ENCODE results near the gene VENTX.

VENTX gene

DNA sequence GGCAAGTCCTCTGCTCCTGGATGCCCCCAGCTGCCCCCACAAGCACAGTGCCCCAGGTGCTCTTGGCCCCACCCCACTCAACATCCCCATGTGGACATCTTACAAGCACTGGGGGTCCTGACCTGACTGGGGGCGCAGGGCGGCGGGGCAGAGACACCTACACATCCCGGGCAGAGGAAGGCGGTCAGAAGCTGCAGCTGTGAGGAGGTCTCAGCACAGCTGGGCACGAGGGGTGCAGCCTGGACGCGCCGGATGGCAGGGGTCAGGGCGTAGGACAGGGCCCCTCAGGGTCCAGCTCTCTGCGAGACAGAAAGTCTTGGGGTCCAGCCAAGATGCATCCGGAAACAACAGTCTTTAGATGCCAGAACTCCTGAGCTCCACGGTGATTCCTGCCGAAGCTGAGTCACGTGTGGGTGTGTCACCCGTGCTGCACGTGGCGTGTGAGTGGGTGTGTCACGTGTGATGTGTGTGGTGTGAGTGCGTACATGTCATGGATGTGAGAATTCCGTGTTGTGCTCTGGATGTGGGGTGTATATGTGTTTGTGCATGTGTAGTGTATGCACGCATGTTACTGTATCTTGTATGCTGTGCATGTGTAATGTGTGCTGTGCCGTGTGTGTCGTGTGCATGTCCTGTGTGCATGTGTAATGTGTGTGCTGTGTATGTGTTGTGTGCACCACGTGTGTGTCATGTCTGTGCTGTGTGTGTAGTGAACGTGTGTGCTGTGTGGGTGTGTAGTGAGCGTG, 5.1 kb downstream of the VENTX start:
- Histone ChIP-seq H3K4me2 (peak overlapping the region in 9 of 11 experiments; percentile 92 to 99 (median 97); a peak in 18 of 22 replicates), H3K9ac (0 out of 22 replicates have a peak overlapping the region, but pooled peaks of 1 of the 11 experiments have one; percentile 5), H3K36me3 (no peaks in the 10 kb centered on the region), H3K27ac (no peak overlapping the region), H3K9me3 (replicated peaks in 1 of 11) (no peaks in the 10 kb centered on the region), H4K20me1 (peaks cover 0 to 24% (median 0%) of the 10 kb centered on the region in 11 experiments; a peak in 8 of 22 replicates), H3K4me1 (peaks cover 39 to 98% (median 89%) of the 10 kb centered on the region in 10 experiments), H3K4me3 (no peak overlapping the region), H3K27me3 (peaks cover 29 to 66% (median 46%) of the 10 kb centered on the region in 11 experiments)
- TF ChIP-seq Cebpa-rat (IDR thresholded peaks at IDR 0.05) = no peak

DNA sequence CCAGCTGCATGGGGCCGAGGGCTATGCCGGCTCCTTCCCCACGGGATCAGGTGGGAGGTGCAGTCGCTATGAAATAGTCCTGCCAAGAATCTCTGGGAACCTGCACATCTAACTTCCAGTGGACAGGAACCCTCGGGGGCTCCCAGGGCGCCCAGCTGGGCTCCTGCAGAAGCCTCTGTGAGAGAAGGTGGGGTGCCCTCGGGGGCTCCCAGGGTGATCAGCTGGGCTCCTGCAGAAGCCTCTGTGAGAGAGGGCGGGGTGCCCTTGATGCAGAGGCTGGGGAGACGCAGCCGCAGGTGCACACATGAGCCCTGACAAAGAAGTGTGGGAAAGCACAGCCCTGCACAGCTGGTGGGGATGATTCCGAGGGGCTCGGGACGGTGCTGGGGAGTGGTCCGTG, 5.9 kb downstream of the VENTX start:
- peaks cover 21 to 58% (median 38%) of the 10 kb centered on the region in 11 experiments for H3K27me3 ChIP-seq

DNA sequence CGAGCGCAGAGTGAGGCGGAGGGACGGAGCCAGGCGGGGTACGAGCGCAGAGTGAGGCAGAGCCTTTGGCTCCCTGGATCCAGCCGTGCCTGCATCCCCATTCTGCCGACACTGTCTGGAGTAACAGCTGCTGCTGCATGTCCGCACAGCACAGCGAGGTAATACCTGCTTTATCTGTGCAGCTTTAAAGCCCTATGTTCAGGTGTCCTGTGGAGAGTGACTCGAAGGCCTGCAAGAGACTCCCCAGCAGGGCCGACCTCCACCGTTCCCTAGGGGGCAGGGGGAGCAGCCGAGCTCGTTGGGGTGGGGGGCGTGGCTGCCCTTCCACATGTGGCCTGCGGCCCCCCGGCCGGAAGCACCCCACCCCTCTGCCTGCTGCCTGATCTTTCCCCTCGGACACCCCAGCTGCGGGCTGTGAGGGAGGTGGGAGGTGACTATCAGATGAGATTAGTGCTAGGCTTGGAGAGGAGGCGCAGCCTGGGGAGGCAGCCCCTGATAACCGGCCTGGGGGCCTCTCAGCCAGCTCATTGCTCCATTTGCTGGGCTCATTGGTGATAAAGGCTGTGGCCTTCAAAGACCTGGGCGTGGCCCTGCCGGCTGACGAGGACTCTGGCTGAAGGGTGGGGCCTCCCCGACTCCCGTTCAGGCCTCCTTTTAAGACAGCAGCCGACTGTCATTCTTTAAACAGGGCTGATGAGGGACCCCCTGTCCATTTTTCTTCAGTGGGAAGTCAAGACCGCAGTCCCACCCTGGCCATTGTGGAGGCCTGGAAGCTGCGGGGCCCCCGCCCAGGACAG, 8.0 kb downstream of the VENTX start:
- TF ChIP-seq Cebpa-rat (IDR thresholded peaks at IDR 0.05) = no peak
- H3K4me1 ChIP-seq = peaks cover 27 to 75% (median 70%) of the 10 kb centered on the region in 10 experiments
- H3K9me3 ChIP-seq (replicated peaks in 1 of 11) = no peaks in the 10 kb centered on the region
- H3K9ac ChIP-seq = peak overlapping the region in 3 of 11 experiments; percentile 10 to 52 (median 12); a peak in 6 of 22 replicates
- H3K4me3 ChIP-seq = no peak overlapping the region
- peak overlapping the region in 1 of 11 experiments; percentile 22; a peak in 2 of 22 replicates for H3K27ac ChIP-seq
- H3K4me2 ChIP-seq = peak overlapping the region; percentile 53 to 98 (median 93)
- H4K20me1 ChIP-seq = peaks cover 0 to 11% (median 0%) of the 10 kb centered on the region in 11 experiments; a peak in 6 of 22 replicates
- peaks cover 12 to 54% (median 27%) of the 10 kb centered on the region in 11 experiments; a peak in 20 of 22 replicates for H3K27me3 ChIP-seq
- no peaks in the 10 kb centered on the region for H3K36me3 ChIP-seq

More for the DNA sequence above, 5.9 kb downstream of the VENTX start:
- Histone ChIP-seq H4K20me1 (peaks cover 0 to 16% (median 0%) of the 10 kb centered on the region in 11 experiments; a peak in 6 of 22 replicates), H3K27ac (no peak overlapping the region), H3K4me1 (peaks cover 35 to 91% (median 84%) of the 10 kb centered on the region in 10 experiments), H3K4me3 (no peak overlapping the region), H3K9me3 (replicated peaks in 1 of 11) (no peaks in the 10 kb centered on the region), H3K4me2 (peak overlapping the region in 9 of 11 experiments; percentile 14 to 99 (median 97); a peak in 18 of 22 replicates), H3K9ac (peak overlapping the region in 2 of 11 experiments; percentile 9 to 37; a peak in 1 of 22 replicates), H3K36me3 (no peaks in the 10 kb centered on the region)
- TF ChIP-seq Cebpa-rat (IDR thresholded peaks at IDR 0.05) = no peak

DNA sequence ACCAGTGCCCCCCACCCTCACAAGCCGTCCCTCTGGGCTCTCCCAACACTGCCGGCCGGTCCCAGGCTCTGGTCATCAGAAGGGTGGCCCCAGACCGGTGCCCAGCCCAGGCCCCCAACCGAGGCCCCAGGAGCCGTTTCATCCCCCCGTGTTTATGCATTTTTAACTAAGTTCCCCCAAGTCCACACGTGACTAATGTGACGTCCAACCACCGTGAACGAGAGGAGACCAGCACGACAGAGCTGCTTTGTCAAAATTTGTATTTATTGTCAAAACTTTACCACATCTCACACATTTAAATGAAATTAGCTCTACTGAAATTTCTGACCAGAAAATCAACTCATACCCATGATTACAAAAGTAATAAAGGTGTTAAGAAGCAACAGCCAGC, 8.6 kb downstream of the VENTX start:
- Histone ChIP-seq H3K4me1 (peaks cover 21 to 69% (median 64%) of the 10 kb centered on the region in 10 experiments), H3K4me3 (no peak overlapping the region), H4K20me1 (peaks cover 0 to 8% (median 0%) of the 10 kb centered on the region in 11 experiments; a peak in 6 of 22 replicates), H3K9ac (peak overlapping the region in 2 of 11 experiments; percentile 10 to 52; a peak in 6 of 22 replicates), H3K4me2 (peak overlapping the region; percentile 53 to 98 (median 93)), H3K27me3 (peaks cover 7 to 48% (median 23%) of the 10 kb centered on the region in 11 experiments; a peak in 20 of 22 replicates), H3K27ac (peak overlapping the region in 1 of 11 experiments; percentile 22; a peak in 2 of 22 replicates), H3K9me3 (replicated peaks in 1 of 11) (no peaks in the 10 kb centered on the region), H3K36me3 (no peaks in the 10 kb centered on the region)
- no peak for TF ChIP-seq Cebpa-rat (IDR thresholded peaks at IDR 0.05)

DNA sequence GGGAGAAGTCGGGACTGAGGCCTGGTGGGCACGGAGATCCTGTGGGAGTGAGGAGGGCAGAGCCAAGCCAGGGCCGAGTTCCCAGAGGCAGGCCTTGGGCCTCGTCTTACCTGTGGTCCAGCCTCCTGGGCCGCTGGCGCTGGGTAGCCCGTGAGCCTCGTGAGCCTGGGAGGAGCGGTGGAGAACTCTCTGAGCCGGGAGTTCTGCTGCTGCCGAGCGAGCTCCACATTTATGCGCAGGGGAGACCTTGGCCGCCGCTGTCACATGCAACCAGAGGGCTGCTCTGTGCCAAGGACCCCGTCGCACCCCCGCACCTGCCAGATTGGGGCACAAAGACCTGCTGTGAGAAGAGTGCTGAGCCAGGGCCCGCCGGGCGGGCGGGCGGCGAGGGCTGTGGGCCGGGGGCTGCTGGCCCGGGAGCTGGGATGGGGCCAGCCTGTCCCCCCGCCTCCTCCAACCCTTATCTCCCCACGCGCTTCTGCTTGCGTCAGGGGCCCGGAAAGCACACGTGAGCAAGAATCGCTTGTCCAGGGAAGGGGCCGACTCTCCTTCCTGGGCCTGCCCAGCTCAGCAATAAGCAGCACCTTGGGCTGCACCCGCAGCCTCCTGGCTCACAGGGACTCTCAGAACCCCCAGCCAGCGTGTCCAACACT, 10.2 kb downstream of the VENTX start:
- Histone ChIP-seq H3K27ac (no peak overlapping the region), H3K4me1 (peaks cover 12 to 62% (median 50%) of the 10 kb centered on the region in 10 experiments), H3K4me2 (peak overlapping the region in 7 of 11 experiments; percentile 72 to 97 (median 97); a peak in 8 of 22 replicates), H3K9ac (no peak overlapping the region), H3K9me3 (replicated peaks in 1 of 11) (no peaks in the 10 kb centered on the region), H4K20me1 (peaks cover 0 to 6% (median 0%) of the 10 kb centered on the region in 11 experiments; a peak in 2 of 22 replicates), H3K36me3 (no peaks in the 10 kb centered on the region), H3K4me3 (no peak overlapping the region), H3K27me3 (peaks cover 0 to 33% (median 10%) of the 10 kb centered on the region in 11 experiments; a peak in 12 of 22 replicates)
- TF ChIP-seq Cebpa-rat (IDR thresholded peaks at IDR 0.05) = no peak

DNA sequence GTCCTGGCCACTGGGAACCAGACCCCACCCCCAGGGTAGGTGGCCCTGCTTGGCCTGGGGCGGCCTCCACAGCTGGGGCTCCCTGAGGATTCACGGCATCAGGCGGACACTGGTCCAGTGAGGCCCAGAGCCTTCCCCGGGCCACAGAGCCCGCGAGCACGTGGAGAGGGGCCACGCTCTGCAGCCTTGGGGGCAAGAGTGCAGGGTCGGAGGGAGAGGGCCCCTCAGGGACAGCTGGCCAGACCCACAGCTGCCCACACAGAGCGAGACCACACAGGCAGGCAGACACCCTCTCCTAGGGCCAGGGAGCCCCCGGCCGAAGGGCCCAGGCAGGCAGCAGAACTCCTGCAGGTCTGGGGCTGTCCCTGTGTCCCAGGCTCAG, 10.7 kb downstream of the VENTX start:
- TF ChIP-seq Cebpa-rat (IDR thresholded peaks at IDR 0.05) = no peak
- H3K27me3 ChIP-seq = peaks cover 0 to 29% (median 8%) of the 10 kb centered on the region in 11 experiments; a peak in 12 of 22 replicates
- H3K27ac ChIP-seq = no peak overlapping the region
- peaks cover 17 to 62% (median 49%) of the 10 kb centered on the region in 10 experiments for H3K4me1 ChIP-seq
- H3K4me3 ChIP-seq = no peak overlapping the region
- H4K20me1 ChIP-seq = peaks cover 0 to 5% (median 0%) of the 10 kb centered on the region in 11 experiments; a peak in 2 of 22 replicates
- peak overlapping the region in 1 of 11 experiments; percentile 13; a peak in 1 of 22 replicates for H3K9ac ChIP-seq
- no peak overlapping the region for H3K4me2 ChIP-seq
- H3K9me3 ChIP-seq (replicated peaks in 1 of 11) = no peaks in the 10 kb centered on the region
- no peaks in the 10 kb centered on the region for H3K36me3 ChIP-seq

DNA sequence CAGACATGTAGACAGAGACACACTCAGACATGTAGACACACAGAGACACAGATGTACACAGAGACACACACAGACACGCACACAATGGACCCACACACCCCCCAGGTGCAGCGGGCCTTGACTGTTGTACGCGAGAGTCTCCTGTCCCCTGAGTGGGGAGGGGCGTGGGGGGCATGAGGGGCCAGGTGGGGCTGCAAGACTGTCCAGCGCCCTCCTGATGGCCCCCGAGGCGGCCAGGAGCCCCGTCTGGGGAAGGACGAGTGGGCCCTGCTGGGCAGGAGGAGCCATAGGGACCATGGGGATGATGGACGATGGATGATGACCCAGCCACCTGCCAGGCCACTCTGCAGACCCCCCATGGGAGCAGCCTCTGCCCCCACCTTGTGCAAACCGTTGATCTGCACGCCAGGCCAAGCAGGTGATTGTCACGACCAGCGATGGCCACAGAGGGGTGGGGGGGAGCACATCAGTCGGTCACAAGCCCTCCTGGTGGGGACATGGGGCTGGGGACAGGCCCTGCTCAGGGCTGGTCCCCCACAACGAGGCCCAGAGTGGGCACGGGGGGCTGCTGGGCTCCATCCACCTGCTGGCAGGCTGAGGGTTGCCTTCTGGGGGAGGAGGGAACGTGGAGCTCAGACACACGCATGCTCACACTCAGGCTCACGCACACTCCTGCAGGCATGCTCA, 11.6 kb downstream of the VENTX start:
- Histone ChIP-seq H4K20me1 (no peaks in the 10 kb centered on the region; a peak in 1 of 22 replicates), H3K36me3 (no peaks in the 10 kb centered on the region), H3K9ac (no peak overlapping the region), H3K27ac (no peak overlapping the region), H3K4me2 (no peak overlapping the region), H3K9me3 (replicated peaks in 1 of 11) (no peaks in the 10 kb centered on the region), H3K4me1 (peaks cover 26 to 62% (median 46%) of the 10 kb centered on the region in 10 experiments), H3K4me3 (no peak overlapping the region), H3K27me3 (peaks cover 0 to 20% (median 4%) of the 10 kb centered on the region in 11 experiments; a peak in 7 of 22 replicates)
- TF ChIP-seq Cebpa-rat (IDR thresholded peaks at IDR 0.05) = no peak
